Breast epithelium (tissue), 3 donors: ENCODE results near the gene REG4.

Experiments used
- POLR2A ChIP-seq: fragments of 450-650 bp; IDR thresholded peaks from one replicate; pipeline ENCODE4 v1.6.1; 2016; ENCODE audit warnings: antibody characterized with exemption, mild to moderate bottlenecking, moderate library complexity
- TF ChIP-seq, protein P1 (sequence below), 3 donors: fragments of 450-650 bp; IDR thresholded peaks; one replicate each; pipeline ENCODE4 v1.5.1; 2016 to 2017; ENCODE audit warnings: antibody characterized with exemption in 3 of 3, mild to moderate bottlenecking in 3 of 3, moderate library complexity in 3 of 3

GRCh38 chr1:119805746-119806145 lies 5.5 kb downstream of the REG4 start:
- TF ChIP-seq, protein P1, sequence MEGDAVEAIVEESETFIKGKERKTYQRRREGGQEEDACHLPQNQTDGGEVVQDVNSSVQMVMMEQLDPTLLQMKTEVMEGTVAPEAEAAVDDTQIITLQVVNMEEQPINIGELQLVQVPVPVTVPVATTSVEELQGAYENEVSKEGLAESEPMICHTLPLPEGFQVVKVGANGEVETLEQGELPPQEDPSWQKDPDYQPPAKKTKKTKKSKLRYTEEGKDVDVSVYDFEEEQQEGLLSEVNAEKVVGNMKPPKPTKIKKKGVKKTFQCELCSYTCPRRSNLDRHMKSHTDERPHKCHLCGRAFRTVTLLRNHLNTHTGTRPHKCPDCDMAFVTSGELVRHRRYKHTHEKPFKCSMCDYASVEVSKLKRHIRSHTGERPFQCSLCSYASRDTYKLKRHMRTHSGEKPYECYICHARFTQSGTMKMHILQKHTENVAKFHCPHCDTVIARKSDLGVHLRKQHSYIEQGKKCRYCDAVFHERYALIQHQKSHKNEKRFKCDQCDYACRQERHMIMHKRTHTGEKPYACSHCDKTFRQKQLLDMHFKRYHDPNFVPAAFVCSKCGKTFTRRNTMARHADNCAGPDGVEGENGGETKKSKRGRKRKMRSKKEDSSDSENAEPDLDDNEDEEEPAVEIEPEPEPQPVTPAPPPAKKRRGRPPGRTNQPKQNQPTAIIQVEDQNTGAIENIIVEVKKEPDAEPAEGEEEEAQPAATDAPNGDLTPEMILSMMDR (IDR thresholded peaks at IDR 0.05), result no peak
- TF ChIP-seq POLR2A, result no peak
